Midbrain (tissue), 1 donor: ENCODE measurements around the gene LTBP2.
"Not testable (repeated sequence)": the region's sequence is repeated elsewhere in the genome, so short reads cannot be mapped to it uniquely, and the experiment has no call there.

Experiments used
- DNase-seq: peaks from one replicate; lab custom pipeline; 2025; lab: John Stamatoyannopoulos, UW

Gene LTBP2

DNA sequence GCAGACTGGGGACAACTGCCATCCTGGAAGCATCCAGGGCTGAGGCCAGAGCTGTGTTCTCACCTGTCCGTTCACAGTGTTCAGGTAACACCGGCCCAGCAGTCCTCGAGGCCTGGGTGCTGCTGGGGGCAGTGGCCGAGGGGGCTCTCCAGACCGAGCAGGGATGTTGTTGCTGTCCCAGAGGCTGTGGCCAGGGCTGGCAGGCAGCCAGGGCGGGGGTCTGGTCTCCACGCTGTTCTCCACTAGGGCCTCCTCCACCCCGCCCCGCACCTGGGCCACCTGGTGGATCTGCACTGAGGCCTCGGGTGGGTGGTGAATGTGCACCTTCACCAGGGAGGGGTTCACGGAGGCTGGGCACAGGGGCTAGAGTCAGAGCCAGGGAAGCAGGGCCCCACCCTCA, 61.0 kb downstream of the LTBP2 start:
- no peak for DNase-seq

DNA sequence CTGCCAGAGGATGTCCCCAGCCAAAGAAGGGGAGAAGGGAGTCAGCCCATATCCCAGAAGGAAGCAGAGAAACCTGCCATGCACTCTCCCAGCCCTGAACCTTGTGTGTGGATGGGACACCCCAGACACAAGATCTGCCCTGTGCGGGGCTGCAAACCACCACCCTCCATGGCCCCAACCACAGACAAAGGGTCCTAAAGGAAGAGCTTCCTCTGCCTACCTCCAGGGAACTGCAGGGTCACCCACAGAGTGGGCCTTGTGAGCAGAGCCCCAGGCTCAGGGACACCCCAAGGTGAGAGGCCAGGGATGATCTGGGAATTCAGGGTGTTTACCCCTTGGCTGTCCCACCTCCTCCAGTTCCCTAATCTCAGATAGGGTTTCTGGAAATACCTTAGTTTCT, 62.0 kb downstream of the LTBP2 start:
- DNase-seq = no peak

- no peak for DNase-seq
Measured at GRCh38 chr14:74549588-74549987, 62.4 kb downstream of the LTBP2 start.

GRCh38 chr14:74548881-74549280, 63.2 kb downstream of the LTBP2 start:
- DNase-seq = no peak

DNA sequence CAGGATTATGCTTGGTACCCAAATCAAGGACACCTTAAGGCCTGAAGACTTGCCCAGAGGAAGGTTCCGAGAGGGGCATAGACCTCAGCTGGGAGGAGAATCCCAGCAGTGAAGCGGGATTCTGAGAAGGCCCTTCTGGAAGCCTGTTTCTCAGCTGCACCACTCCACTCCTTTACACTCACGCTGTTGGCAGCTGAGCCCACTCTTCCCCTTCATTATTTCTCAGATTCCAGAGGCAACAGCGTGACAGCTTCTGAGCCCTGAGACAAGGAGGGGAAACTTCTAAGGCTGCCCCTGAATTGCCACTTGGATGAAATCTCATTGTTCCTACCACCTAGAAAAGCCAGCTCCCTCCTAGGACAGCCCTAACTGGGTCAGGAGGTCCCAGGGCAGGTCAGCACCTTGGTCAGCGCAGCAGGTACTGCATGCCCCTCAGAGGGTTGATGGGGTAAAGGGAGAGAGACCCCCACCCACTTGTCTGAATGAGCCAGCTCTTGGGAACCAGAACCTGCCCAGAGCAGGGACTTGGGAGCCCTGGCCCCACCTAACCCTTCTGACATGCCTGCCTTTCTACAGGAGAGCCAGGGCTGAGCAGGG, 64.6 kb downstream of the LTBP2 start:
- DNase-seq = no peak

- DNase-seq = no peak
Measured at GRCh38 chr14:74546416-74546815, 65.6 kb downstream of the LTBP2 start.

DNA sequence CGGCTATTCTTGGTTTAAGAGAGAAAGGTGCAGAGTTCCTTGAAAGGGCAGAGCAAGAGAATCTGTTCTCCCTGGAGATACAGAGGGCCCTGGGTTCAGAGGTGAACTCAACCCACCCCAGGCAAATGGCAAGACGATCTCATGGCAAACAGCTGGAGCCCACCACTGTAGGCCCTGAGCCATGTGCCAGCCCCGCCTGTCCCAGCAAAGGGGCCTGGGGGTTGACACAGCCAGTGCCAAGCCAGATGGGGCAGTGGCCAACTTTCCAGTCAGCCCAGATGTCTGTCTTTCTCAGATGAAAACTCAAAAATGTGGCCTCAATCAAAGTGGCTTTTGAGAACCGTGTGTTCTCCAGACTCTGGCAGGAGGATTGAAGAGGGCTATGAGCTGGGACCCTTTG, 66.7 kb downstream of the LTBP2 start:
- DNase-seq = no peak

DNA sequence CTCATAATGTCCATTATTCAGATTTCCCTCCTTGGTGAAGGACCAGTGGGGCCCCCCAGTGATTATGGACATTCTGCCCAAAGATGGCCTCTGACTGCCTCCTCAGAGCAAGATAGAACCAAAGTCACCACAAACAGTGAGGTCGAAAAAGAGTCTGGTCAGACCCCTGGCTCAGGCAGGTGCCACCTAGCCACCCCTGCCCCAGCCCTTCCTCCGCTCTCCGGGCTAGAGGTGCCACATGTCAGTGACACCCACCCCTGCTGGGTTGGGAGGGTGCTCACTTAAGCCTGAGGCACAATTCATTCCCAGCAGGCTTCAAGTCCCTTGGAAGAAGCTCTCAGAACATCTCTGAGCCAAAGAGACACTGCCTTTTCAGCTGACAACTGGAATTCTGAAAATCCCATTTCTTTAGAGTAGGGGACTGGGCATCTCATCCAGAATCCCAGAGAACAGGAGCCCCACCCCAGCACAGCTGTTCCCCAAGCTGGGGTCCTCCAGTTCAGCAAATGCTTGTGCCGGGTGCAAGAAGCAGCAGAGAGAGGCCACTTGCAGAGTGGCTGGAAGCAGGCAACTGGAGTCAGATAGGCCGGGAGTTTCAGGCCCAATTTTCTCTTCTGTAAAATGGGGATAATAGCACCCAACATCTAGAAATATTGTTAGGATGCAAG, 68.1 kb downstream of the LTBP2 start:
- DNase-seq = no peak

GRCh38 chr14:74542056-74542685, 69.9 kb downstream of the LTBP2 start:
- no peak for DNase-seq

DNA sequence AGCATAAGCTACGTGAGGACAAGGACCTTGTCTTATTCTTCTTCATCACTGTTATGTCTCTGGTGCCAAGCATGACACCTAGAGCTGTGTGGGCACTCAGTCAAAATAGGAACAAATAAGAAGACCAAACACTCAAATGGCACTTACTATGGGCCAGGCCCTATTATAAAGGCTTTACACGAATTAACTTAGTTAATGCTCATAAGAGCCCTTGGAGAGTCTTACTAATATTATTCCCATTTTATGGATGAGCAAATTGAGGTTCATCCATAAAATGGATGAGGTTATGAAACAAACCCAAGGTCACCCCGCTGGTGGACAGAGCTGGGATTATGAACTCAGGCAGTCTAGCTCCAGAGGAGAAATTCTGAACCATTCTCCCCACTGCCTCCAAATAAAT, 70.8 kb downstream of the LTBP2 start:
- DNase-seq = no peak

GRCh38 chr14:74539503-74539902, 72.5 kb downstream of the LTBP2 start:
- no peak for DNase-seq

DNA sequence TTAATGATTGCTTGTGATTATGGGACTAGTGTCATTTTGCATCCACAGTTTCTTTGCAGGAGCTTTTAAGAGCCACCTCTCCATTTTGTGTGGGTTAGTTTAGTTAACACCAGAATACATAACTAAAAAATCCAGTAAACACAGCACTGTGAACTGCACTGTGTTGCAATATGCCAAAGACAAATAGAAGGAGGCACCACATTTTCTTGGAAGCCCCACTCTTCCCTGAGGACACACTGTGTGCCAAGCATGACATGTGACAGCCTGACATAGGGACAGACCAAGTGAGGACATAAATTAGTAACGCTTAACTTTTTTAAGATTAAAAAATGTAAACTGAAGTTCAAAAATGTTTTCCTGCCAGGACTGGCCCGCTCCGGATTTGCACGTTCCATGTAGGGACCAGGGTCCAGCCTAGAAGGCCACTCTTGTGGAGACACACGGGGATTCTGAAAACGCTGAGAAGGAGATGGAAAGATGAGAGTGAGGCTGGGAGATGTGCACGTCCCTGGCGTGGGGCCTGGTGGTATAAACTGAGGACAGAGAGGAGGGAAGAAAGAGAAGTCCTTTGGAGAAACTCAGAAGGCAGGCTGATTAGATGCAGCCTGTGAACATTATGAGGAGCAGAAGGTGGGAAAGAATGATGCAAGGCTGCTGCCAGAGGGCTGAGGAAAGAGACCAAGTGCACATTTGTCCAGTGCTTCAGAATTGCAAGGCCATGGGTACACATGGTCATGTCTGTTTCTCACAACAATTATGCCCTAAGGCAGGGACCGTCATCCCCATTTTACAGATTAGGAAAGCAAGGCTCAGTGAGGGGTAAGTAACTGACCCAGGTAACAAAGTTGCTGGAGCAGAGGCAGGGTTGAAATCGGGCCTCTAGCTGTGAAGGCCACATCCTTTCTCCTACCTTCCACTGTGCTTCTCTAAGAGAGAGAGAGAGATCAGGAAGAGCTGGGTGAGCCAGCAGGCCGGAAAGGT, 73.3 kb downstream of the LTBP2 start:
- DNase-seq = no peak

DNA sequence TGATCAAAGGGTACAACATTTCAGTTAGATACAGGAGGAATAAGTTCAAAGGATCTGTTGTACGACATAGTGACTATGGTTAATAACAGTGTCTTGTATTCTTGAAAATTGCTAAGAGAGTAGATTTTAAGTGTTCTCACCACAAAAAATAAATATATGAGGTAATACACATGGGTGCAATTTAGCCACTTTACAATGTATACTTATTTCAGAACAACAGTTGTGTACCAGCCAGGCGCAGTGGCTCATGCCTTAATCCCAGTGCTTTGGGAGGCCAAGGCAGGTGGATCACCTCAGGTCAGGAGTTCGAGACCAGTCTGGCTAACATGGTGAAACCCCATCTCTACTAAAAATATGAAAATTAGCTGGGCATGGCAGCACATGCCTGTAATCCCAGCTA, 75.7 kb downstream of the LTBP2 start:
- DNase-seq = not testable (repeated sequence)

GRCh38 chr14:74535756-74536325, 76.2 kb downstream of the LTBP2 start:
- DNase-seq = no peak

GRCh38 chr14:74533576-74533975, 78.5 kb downstream of the LTBP2 start:
- DNase-seq = no peak

GRCh38 chr14:74532246-74532645, 79.8 kb downstream of the LTBP2 start:
- DNase-seq = no peak

GRCh38 chr14:74531467-74531866, 80.6 kb downstream of the LTBP2 start:
- no peak for DNase-seq

GRCh38 chr14:74531006-74531405, 81.0 kb downstream of the LTBP2 start:
- no peak for DNase-seq

GRCh38 chr14:74528886-74529285, 83.2 kb downstream of the LTBP2 start:
- no peak for DNase-seq

DNA sequence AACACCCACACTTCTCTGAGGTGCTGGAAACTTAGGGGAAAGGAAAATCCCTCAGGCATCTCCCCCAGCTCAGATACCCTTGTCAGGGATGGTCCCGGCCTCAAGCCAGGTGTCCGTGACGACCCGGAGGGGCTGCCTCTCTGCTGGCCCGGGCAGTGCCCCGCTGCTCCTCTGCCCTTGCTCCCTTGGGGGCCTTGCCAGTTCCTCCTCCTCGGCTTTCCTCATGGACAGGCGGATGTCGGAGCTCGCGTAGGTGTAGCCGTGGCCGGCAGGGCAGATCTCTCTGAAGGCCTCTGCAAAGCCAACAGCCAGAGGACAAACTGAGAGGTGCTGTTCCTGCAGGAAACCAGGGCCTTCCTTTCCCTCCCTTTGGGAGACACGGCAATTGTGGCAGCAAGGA, 83.6 kb downstream of the LTBP2 start:
- DNase-seq = no peak

- no peak for DNase-seq
Measured at GRCh38 chr14:74527736-74528280, 84.2 kb downstream of the LTBP2 start.
